Endothelial cell of hepatic sinusoid (primary cell): ENCODE results near the gene KIF26B.

ENCODE experiments used
- in situ Hi-C: cut with HindIII; loops from 2 replicates; pipeline ENCODE4 v1.10.0; 2017; ENCODE audit warnings: low sequenced_read_pairs

The KIF26B gene

DNA sequence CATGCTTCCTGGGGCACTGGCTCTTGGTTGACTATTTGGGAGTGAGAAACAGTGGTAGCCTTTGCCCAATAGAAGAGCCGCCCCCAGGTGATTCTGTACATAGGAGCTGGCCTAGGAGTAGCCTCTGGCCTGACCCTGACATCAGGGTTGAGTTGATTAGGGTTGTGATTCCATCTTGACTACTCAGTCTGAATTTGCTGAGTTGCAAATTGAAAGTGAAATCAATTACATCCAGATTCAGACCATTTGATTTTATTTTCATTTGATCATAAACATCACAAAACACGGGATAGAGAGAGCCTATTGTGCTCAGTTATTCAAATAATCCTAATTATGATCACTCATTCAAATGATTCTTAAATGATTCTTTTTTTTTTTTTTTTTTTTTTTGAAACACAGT, 253.2 kb downstream of the KIF26B start:
- in situ Hi-C loops = no loop called here

GRCh38 chr1:245409341-245410195, 254.8 kb downstream of the KIF26B start:
- in situ Hi-C loops = loop anchor here (5.0 kb wide), 1 partner anchor 83 kb away; no protein-coding TSS in a partner anchor

GRCh38 chr1:245411245-245412036, 256.7 kb downstream of the KIF26B start:
- in situ Hi-C loops = loop anchor here (5.0 kb wide), 1 partner anchor 81 kb away; no protein-coding TSS in a partner anchor

- in situ Hi-C loops = loop anchor here (5.0 kb wide), 1 partner anchor 80 kb away; no protein-coding TSS in a partner anchor
Measured at GRCh38 chr1:245412306-245412705, 257.5 kb downstream of the KIF26B start.

DNA sequence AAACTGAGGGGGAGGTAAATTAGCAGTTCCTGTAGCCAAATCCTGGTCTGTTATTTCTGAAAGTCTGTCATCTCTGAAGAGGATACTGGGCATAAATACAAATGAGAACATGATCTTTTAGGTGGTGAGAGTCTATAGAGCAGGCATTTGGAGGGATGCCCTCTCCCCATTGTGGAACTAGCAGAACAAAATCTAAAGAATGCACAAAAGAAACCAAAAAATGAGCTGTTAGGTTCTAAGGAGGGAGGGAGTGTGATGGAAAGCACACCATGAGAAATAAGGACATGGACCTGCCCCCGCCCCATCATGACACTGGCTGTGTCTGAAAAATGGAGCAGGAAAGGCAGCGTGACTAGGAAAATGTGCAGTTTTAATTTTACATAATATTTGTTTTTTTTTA, 262.0 kb downstream of the KIF26B start:
- in situ Hi-C loops = no loop called here

GRCh38 chr1:245418077-245418476, 263.3 kb downstream of the KIF26B start:
- in situ Hi-C loops = no loop called here

- in situ Hi-C loops = no loop called here
Measured at GRCh38 chr1:245419461-245419978, 264.7 kb downstream of the KIF26B start.

GRCh38 chr1:245419989-245420388, 265.2 kb downstream of the KIF26B start:
- in situ Hi-C loops = no loop called here

- in situ Hi-C loops = no loop called here
Measured at GRCh38 chr1:245420926-245421325, 266.1 kb downstream of the KIF26B start.

DNA sequence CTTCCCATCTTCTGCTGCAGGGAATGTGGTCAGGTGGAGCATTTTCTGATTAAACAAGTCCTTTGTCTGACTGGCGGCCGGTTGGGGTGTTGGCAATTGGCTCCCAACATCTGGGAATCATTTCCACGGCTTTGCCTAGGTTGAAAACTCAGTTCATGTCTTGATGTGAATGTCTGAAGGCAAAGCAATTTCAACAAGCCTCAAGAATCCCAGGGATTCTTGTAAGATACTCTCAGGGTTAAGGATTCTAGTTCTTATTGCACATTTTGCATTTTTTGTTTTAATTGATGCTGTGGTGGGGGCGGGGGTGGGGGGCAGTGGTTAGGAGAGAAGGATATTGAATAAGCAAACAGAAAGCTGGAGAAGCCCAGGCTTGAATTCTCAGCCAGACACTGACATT, 273.9 kb downstream of the KIF26B start:
- in situ Hi-C loops = no loop called here

GRCh38 chr1:245431706-245432105, 276.9 kb downstream of the KIF26B start:
- in situ Hi-C loops = no loop called here

- in situ Hi-C loops = no loop called here
Measured at GRCh38 chr1:245432228-245432875, 277.6 kb downstream of the KIF26B start.

- in situ Hi-C loops = no loop called here
Measured at GRCh38 chr1:245433561-245433960, 278.8 kb downstream of the KIF26B start.

- in situ Hi-C loops = no loop called here
Measured at GRCh38 chr1:245434280-245434679, 279.5 kb downstream of the KIF26B start.

GRCh38 chr1:245436407-245436806, 281.6 kb downstream of the KIF26B start:
- in situ Hi-C loops = no loop called here

GRCh38 chr1:245437369-245438062, 282.7 kb downstream of the KIF26B start:
- in situ Hi-C loops = no loop called here

DNA sequence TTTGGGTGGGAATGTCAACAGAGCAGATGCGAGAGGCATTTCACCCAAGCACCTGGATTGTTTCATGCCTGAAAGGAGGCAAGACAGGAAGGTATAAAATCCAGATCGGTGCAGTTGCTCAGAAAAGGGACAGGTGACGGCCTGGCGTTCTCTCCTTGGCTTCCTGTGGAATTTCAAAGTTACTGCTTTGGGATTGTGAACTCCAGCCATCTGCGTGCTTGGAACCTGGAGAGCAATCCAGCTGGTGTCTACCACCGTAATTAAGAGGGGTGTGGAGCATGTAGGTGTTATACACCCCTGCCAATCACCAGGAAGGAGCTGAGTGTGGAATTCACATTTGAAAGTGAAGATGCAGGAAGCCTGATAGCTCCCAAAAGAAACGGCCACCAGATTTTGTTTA, 286.1 kb downstream of the KIF26B start:
- in situ Hi-C loops = loop anchor here (5.0 kb wide), 2 partner anchors 39 to 61 kb away; no protein-coding TSS in a partner anchor

DNA sequence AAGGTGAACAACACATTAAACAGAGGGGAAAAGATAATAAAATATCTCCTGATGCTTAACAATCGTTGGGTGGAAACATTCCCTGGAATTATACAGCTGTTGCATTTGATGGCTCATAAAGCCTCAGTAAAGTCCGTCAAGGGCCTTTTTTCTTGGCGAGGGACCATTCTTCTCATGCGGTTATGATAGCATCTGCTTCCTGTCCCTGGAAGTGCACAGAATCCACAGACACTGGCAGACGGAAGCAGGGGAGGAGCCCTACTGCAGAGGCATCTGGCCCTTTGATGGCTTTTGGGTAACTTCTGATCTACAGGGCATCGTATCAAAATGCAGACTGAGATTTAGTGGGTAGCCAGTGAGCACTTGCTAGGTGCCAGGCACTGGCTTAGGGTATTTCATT, 286.9 kb downstream of the KIF26B start:
- in situ Hi-C loops = loop anchor here (5.0 kb wide), 2 partner anchors 39 to 61 kb away; no protein-coding TSS in a partner anchor

- in situ Hi-C loops = loop anchor here (5.0 kb wide), 2 partner anchors 42 to 58 kb away; no protein-coding TSS in a partner anchor
Measured at GRCh38 chr1:245444147-245444828, 289.5 kb downstream of the KIF26B start.

- in situ Hi-C loops = loop anchor here (5.0 kb wide), 2 partner anchors 43 to 57 kb away; no protein-coding TSS in a partner anchor
Measured at GRCh38 chr1:245444945-245445344, 290.2 kb downstream of the KIF26B start.
